ENCODE data around the gene SPAG6.

The SPAG6 gene

GRCh38 chr10:22436893-22437619 lies 91.8 kb downstream of the SPAG6 start:
- peak; percentile 84 for DNase-seq

GRCh38 chr10:22437620-22438588 lies 92.6 kb downstream of the SPAG6 start:
- DNase-seq, result peak; percentile 34

- no peak for DNase-seq
Measured at GRCh38 chr10:22438711-22439110, 93.4 kb downstream of the SPAG6 start.

- no peak for DNase-seq
Measured at GRCh38 chr10:22442063-22442462, 96.8 kb downstream of the SPAG6 start.

- DNase-seq, result no peak
Measured at GRCh38 chr10:22442468-22442867, 97.2 kb downstream of the SPAG6 start.

- DNase-seq, result no peak
Measured at GRCh38 chr10:22443175-22443901, 98.0 kb downstream of the SPAG6 start.

GRCh38 chr10:22444219-22444788 lies 99.0 kb downstream of the SPAG6 start:
- DNase-seq, result no peak

- DNase-seq, result no peak
Measured at GRCh38 chr10:22445495-22445894, 100.2 kb downstream of the SPAG6 start.

- DNase-seq, result no peak
Measured at GRCh38 chr10:22447068-22447467, 101.8 kb downstream of the SPAG6 start.

- DNase-seq, result no peak
Measured at GRCh38 chr10:22451346-22451745, 106.0 kb downstream of the SPAG6 start.

- DNase-seq, result no peak
Measured at GRCh38 chr10:22453320-22453719, 108.0 kb downstream of the SPAG6 start.

GRCh38 chr10:22453948-22454591 lies 108.8 kb downstream of the SPAG6 start:
- no peak for DNase-seq

- no peak for DNase-seq
Measured at GRCh38 chr10:22454634-22455033, 109.3 kb downstream of the SPAG6 start.

GRCh38 chr10:22455068-22455857 lies 110.0 kb downstream of the SPAG6 start:
- no peak for DNase-seq

- DNase-seq, result no peak
Measured at GRCh38 chr10:22456486-22456885, 111.2 kb downstream of the SPAG6 start.

GRCh38 chr10:22458272-22459038 lies 113.2 kb downstream of the SPAG6 start:
- no peak for DNase-seq

- no peak for DNase-seq
Measured at GRCh38 chr10:22459496-22459895, 114.2 kb downstream of the SPAG6 start.

- no peak for DNase-seq
Measured at GRCh38 chr10:22460101-22460500, 114.8 kb downstream of the SPAG6 start.

GRCh38 chr10:22460531-22461403 lies 115.5 kb downstream of the SPAG6 start:
- DNase-seq, result no peak

- no peak for DNase-seq
Measured at GRCh38 chr10:22461891-22462290, 116.6 kb downstream of the SPAG6 start.

Data from activated CD4-positive, alpha-beta T cell treated with anti-CD3 and anti-CD28 coated beads, Interleukin-10, Interleukin-2, amounts not matched to agents 100 ng/mL and 50 ng/mL, durations not matched to agents 16 hours and 8 hours (primary cell).